GM23338 (cell line): ENCODE measurements around the gene LGALSL. TPM values are rescaled to one million over a fixed set of nuclear protein-coding genes. Genes with fewer than 3 reads are reported as not detected.
"Not testable (repeated sequence)": the region's sequence is repeated elsewhere in the genome, so short reads cannot be mapped to it uniquely, and the experiment has no call there.

Experiments
- ATAC-seq: fragments of 200-7000 bp; cut with Tn5 transposase; 3 replicates; pipeline ENCODE4 v1.9.1; 2020
- DNase-seq: peaks from one replicate; pipeline ENCODE4 v3.0.0-alpha.2; 2015; ENCODE audit warnings: low spot score
- H2AFZ ChIP-seq: fragments of 200-600 bp; sonication (generic); 2 replicates; pipeline ENCODE4 v1.8.0; 2016; ENCODE audit warnings: antibody characterized with exemption, mild to moderate bottlenecking, moderate library complexity
- H3F3A ChIP-seq: fragments of 200-600 bp; sonication (generic); replicated peaks from 2 replicates; pipeline ENCODE4 v1.8.0; 2017; ENCODE audit warnings: antibody characterized with exemption, mixed run types, low read depth
- H3K27ac ChIP-seq: fragments of 200-600 bp; sonication (generic); 2 replicates; pipeline ENCODE4 v1.6.1; 2016; ENCODE audit warnings: low read depth
- H3K27me3 ChIP-seq: fragments of 200-600 bp; sonication (generic); 2 replicates; pipeline ENCODE4 v1.8.0; 2016; ENCODE audit warnings: mild to moderate bottlenecking, mixed run types, moderate library complexity; ENCODE audit not compliant: insufficient read depth
- H3K36me3 ChIP-seq: fragments of 200-600 bp; sonication (generic); 2 replicates; pipeline ENCODE4 v1.8.0; 2016; ENCODE audit warnings: mild to moderate bottlenecking; ENCODE audit not compliant: insufficient read depth
- H3K4me1 ChIP-seq: fragments of 200-600 bp; sonication (generic); 2 replicates; pipeline ENCODE4 v1.8.0; 2016; ENCODE audit warnings: mild to moderate bottlenecking, moderate library complexity; ENCODE audit not compliant: insufficient read depth
- H3K4me2 ChIP-seq: fragments of 200-600 bp; sonication (generic); 2 replicates; pipeline ENCODE4 v1.7.1; 2017; ENCODE audit warnings: mixed run types
- H3K4me3 ChIP-seq: fragments of 200-600 bp; sonication (generic); 2 replicates; pipeline ENCODE4 v1.6.1; 2016; ENCODE audit warnings: mixed run types
- H3K79me2 ChIP-seq: fragments of 200-600 bp; sonication (generic); replicated peaks from 2 replicates; pipeline ENCODE4 v1.8.0; 2017; ENCODE audit warnings: mild to moderate bottlenecking; ENCODE audit not compliant: insufficient read depth
- H3K9me2 ChIP-seq: fragments of 200-600 bp; sonication (generic); 2 replicates; pipeline ENCODE4 v1.8.0; 2017; ENCODE audit not compliant: insufficient read depth
- H4K20me1 ChIP-seq: fragments of 200-600 bp; sonication (generic); replicated peaks from 2 replicates; pipeline ENCODE4 v1.8.0; 2017; ENCODE audit warnings: mild to moderate bottlenecking; ENCODE audit not compliant: insufficient read depth
- H3K27ac Mint-ChIP-seq: 2 replicates; pipeline ENCODE4 v1.8.0; 2020; ENCODE audit warnings: inconsistent platforms, mild to moderate bottlenecking, moderate library complexity, mixed read lengths
- H3K27me3 Mint-ChIP-seq: 3 replicates; pipeline ENCODE4 v1.8.0; 2022; ENCODE audit warnings: low read depth, mild to moderate bottlenecking, moderate library complexity, mixed read lengths, inconsistent platforms; ENCODE audit not compliant: insufficient read depth, poor library complexity
- H3K36me3 Mint-ChIP-seq: 3 replicates; pipeline ENCODE4 v1.8.0; 2021; ENCODE audit warnings: low read depth, mild to moderate bottlenecking, inconsistent platforms, moderate library complexity, mixed read lengths
- H3K4me1 Mint-ChIP-seq: 3 replicates; pipeline ENCODE4 v1.8.0; 2020; ENCODE audit warnings: mild to moderate bottlenecking, inconsistent platforms, mixed read lengths
- H3K4me3 Mint-ChIP-seq: 3 replicates; pipeline ENCODE4 v1.8.0; 2021; ENCODE audit warnings: moderate library complexity, mild to moderate bottlenecking, inconsistent platforms, mixed read lengths
- H3K9me3 Mint-ChIP-seq: 3 replicates; pipeline ENCODE4 v1.8.0; 2020; ENCODE audit warnings: moderate library complexity, mild to moderate bottlenecking, inconsistent platforms, mixed read lengths
- EZH2 ChIP-seq: fragments of 200-600 bp; sonication (generic); IDR thresholded peaks from one replicate; pipeline ENCODE4 v1.8.0; 2017; ENCODE audit warnings: antibody characterized with exemption, mild to moderate bottlenecking, low read depth; ENCODE audit not compliant: unreplicated experiment
- JUNB ChIP-seq: IDR thresholded peaks from one replicate; pipeline ENCODE4 v1.6.1; 2016; ENCODE audit warnings: antibody characterized with exemption; ENCODE audit not compliant: unreplicated experiment
- NANOG ChIP-seq: IDR thresholded peaks from 2 replicates; pipeline ENCODE4 v1.6.1; 2016; ENCODE audit warnings: antibody characterized with exemption, borderline replicate concordance
- STAT1 ChIP-seq: IDR thresholded peaks from one replicate; pipeline ENCODE4 v1.6.1; 2016; ENCODE audit warnings: antibody characterized with exemption; ENCODE audit not compliant: unreplicated experiment
- polyA plus RNA-seq: library from polyadenylated mRNA; unstranded; fragments of >200 nt; fragmentation: Nextera tagmentation; extraction: Ambion mirVana; gene quantifications from 2 replicates; pipeline ENCODE4 v1.2.1, GENCODE V29; 2016
- total RNA-seq: library from RNA; depleted of rRNA; stranded (reverse); fragments of >200 nt; shearing (Covaris generic); gene quantifications from 2 replicates; pipeline ENCODE4 v1.2.3, GENCODE V29; 2014
- TF ChIP-seq, protein P1 (sequence below): IDR thresholded peaks from 2 replicates; pipeline ENCODE4 v1.6.1; 2016; ENCODE audit warnings: antibody characterized with exemption
- TF ChIP-seq, protein P2 (sequence below): fragments of 250-450 bp; sonication (Bioruptor Pico); IDR thresholded peaks from 2 replicates; pipeline ENCODE4 v1.5.0; 2020; ENCODE audit warnings: mild to moderate bottlenecking, moderate library complexity

Gene LGALSL
- total and polyA plus RNA-seq, 2 experiments from 2014 or later, result 20.6 to 28.4 TPM

DNA sequence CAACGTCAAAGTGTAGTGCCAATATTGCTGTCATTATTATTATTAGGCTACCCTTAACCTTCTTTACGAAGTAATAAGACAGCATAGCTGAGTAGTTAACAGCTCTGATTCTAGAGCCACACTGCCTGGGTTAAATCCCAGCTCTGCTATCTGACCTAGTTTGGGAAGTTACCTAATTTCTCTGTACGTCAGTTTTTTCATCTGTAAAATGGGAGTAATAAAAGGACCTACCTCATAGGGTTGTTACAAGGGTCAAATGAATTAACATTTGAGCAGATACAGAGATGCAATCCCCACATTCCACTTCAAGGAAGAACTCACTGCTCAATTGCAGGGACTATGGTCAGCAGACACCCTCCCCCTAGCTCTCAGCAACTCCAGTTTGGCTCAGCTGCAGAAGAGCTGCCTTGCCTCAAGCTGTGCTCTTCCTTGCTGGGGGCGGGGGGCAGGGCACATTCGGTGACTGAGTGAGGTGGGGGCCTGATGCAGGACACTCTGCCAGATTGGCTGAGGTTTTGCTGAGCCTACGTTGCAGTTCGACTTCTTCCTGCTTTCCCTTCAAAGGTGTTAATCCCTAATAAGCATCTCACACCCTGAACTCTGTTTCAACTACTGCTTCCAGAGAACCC, 11.0 kb upstream of the LGALSL start:
- H3K79me2 ChIP-seq, result no peaks in the 10 kb centered on the region
- H3K4me1 ChIP-seq, result peaks cover 10% of the 10 kb centered on the region
- no peaks in the 10 kb centered on the region for H3F3A ChIP-seq
- H3K4me1 Mint-ChIP-seq, result peaks cover 19% of the 10 kb centered on the region
- no peaks in the 10 kb centered on the region for H3K27me3 ChIP-seq
- H3K36me3 Mint-ChIP-seq, result no peaks in the 10 kb centered on the region
- H3K27ac ChIP-seq, result no peak overlapping the region
- no peaks in the 10 kb centered on the region for H3K36me3 ChIP-seq
- H3K9me2 ChIP-seq, result no peaks in the 10 kb centered on the region
- TF ChIP-seq NANOG, result no peak
- TF ChIP-seq STAT1, result no peak
- TF ChIP-seq, protein P1, sequence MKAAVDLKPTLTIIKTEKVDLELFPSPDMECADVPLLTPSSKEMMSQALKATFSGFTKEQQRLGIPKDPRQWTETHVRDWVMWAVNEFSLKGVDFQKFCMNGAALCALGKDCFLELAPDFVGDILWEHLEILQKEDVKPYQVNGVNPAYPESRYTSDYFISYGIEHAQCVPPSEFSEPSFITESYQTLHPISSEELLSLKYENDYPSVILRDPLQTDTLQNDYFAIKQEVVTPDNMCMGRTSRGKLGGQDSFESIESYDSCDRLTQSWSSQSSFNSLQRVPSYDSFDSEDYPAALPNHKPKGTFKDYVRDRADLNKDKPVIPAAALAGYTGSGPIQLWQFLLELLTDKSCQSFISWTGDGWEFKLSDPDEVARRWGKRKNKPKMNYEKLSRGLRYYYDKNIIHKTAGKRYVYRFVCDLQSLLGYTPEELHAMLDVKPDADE, result no peak
- TF ChIP-seq EZH2, result no peak
- no peak for TF ChIP-seq JUNB
- TF ChIP-seq, protein P2, sequence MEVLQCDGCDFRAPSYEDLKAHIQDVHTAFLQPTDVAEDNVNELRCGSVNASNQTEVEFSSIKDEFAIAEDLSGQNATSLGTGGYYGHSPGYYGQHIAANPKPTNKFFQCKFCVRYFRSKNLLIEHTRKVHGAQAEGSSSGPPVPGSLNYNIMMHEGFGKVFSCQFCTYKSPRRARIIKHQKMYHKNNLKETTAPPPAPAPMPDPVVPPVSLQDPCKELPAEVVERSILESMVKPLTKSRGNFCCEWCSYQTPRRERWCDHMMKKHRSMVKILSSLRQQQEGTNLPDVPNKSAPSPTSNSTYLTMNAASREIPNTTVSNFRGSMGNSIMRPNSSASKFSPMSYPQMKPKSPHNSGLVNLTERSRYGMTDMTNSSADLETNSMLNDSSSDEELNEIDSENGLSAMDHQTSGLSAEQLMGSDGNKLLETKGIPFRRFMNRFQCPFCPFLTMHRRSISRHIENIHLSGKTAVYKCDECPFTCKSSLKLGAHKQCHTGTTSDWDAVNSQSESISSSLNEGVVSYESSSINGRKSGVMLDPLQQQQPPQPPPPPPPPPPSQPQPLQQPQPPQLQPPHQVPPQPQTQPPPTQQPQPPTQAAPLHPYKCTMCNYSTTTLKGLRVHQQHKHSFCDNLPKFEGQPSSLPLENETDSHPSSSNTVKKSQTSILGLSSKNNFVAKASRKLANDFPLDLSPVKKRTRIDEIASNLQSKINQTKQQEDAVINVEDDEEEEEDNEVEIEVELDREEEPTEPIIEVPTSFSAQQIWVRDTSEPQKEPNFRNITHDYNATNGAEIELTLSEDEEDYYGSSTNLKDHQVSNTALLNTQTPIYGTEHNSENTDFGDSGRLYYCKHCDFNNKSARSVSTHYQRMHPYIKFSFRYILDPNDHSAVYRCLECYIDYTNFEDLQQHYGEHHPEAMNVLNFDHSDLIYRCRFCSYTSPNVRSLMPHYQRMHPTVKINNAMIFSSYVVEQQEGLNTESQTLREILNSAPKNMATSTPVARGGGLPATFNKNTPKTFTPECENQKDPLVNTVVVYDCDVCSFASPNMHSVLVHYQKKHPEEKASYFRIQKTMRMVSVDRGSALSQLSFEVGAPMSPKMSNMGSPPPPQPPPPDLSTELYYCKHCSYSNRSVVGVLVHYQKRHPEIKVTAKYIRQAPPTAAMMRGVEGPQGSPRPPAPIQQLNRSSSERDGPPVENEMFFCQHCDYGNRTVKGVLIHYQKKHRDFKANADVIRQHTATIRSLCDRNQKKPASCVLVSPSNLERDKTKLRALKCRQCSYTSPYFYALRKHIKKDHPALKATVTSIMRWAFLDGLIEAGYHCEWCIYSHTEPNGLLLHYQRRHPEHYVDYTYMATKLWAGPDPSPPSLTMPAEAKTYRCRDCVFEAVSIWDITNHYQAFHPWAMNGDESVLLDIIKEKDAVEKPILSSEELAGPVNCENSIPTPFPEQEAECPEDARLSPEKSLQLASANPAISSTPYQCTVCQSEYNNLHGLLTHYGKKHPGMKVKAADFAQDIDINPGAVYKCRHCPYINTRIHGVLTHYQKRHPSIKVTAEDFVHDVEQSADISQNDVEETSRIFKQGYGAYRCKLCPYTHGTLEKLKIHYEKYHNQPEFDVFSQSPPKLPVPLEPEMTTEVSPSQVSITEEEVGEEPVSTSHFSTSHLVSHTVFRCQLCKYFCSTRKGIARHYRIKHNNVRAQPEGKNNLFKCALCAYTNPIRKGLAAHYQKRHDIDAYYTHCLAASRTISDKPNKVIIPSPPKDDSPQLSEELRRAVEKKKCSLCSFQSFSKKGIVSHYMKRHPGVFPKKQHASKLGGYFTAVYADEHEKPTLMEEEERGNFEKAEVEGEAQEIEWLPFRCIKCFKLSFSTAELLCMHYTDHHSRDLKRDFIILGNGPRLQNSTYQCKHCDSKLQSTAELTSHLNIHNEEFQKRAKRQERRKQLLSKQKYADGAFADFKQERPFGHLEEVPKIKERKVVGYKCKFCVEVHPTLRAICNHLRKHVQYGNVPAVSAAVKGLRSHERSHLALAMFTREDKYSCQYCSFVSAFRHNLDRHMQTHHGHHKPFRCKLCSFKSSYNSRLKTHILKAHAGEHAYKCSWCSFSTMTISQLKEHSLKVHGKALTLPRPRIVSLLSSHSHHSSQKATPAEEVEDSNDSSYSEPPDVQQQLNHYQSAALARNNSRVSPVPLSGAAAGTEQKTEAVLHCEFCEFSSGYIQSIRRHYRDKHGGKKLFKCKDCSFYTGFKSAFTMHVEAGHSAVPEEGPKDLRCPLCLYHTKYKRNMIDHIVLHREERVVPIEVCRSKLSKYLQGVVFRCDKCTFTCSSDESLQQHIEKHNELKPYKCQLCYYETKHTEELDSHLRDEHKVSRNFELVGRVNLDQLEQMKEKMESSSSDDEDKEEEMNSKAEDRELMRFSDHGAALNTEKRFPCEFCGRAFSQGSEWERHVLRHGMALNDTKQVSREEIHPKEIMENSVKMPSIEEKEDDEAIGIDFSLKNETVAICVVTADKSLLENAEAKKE (CRISPR knock-in tag), result peak; percentile 34; the same call in 1 of the 2 replicates
- DNase-seq, result peak; percentile 56
- no peak overlapping the region for H2AFZ ChIP-seq
- no peaks in the 10 kb centered on the region for H4K20me1 ChIP-seq
- peak; percentile 96 for ATAC-seq
- no peak overlapping the region for H3K4me3 ChIP-seq
- no peak overlapping the region for H3K27ac Mint-ChIP-seq
- peaks cover 5% of the 10 kb centered on the region for H3K27me3 Mint-ChIP-seq
- no peak overlapping the region for H3K4me3 Mint-ChIP-seq
- no peaks in the 10 kb centered on the region for H3K9me3 Mint-ChIP-seq
- peak overlapping the region; percentile 46 for H3K4me2 ChIP-seq

DNA sequence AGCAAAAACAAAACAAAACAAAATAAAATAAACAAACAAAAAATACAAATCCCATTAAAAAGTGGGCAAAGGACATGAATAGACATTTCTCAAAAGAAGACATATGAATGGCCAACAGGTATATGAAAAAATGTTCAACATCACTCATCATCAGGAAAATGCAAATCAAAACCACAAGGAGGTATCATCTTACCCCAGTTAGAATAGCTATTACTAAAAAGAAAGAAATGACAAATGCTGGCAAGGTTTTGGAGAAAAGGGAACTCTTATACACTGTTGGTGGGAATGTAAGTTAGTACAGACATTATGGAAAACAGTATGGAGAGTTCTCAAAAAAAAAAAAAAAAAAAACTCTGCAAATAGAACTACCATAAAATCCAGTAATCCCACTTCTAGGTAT, 8.0 kb upstream of the LGALSL start:
- H2AFZ ChIP-seq, H3K79me2 ChIP-seq, H3K36me3 ChIP-seq, H3K4me3 Mint-ChIP-seq, ATAC-seq, H3K27ac ChIP-seq, H4K20me1 ChIP-seq, DNase-seq, H3K27ac Mint-ChIP-seq, H3K4me3 ChIP-seq, H3K4me2 ChIP-seq, H3K36me3 Mint-ChIP-seq, H3K9me3 Mint-ChIP-seq, H3F3A ChIP-seq, H3K27me3 Mint-ChIP-seq, H3K9me2 ChIP-seq, H3K27me3 ChIP-seq: not testable (repeated sequence)
- H3K4me1 ChIP-seq, result peaks cover 30% of the 10 kb centered on the region
- peaks cover 31% of the 10 kb centered on the region for H3K4me1 Mint-ChIP-seq
